Omental fat pad (tissue), 4 donors: ENCODE results near the gene AHNAK2. TPM values are rescaled to one million over a fixed set of nuclear protein-coding genes. Genes with fewer than 3 reads are reported as not detected.
"Not testable (repeated sequence)": the region's sequence is repeated elsewhere in the genome, so short reads cannot be mapped to it uniquely, and the experiment has no call there.

Source experiments
- ATAC-seq: fragments of 150-250 bp; one replicate; pipeline ENCODE4 v1.9.1; 2016; ENCODE audit warnings: mild to moderate bottlenecking, moderate library complexity; ENCODE audit not compliant: low FRiP score
- DNase-seq: peaks from one replicate; pipeline ENCODE4 v3.0.0-alpha.2; 2019; ENCODE audit warnings: low spot score
- total RNA-seq, 4 donors: library from RNA; depleted of rRNA; stranded (reverse); fragments of >200 nt; gene quantifications; one replicate each; pipeline ENCODE4 v1.1.0, GENCODE V29; 2016
- TF ChIP-seq, protein P1 (sequence below), 3 donors: fragments of 450-650 bp; IDR thresholded peaks; one replicate each; pipeline ENCODE4 v1.5.1; 2016 to 2017; ENCODE audit warnings: antibody characterized with exemption in 3 of 3, mild to moderate bottlenecking in 3 of 3, moderate library complexity in 2 of 3

AHNAK2 gene
- total RNA-seq, 4 donors from 2014 or later: 18.6 to 44.5 (median 34.2) TPM

DNA sequence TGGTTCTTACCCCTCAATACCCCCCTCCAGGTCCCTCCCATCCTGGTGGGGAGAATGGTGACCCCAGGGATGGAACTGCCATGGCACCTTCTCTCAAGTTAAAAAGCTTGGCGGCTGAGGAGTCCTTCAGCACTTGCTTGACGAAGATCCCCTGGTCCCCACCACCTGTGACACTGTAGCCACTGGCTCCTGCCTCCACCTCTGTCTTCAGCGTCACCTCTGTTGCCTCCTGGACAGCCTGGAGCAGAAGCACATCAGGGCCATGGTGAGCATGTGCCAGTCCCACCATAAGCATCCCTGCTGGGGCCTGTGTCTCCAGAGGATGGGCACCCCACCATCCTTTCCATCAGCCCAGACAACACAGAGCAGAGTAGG, 22.8 kb downstream of the AHNAK2 start:
- ATAC-seq (no peak), DNase-seq (no peak)

GRCh38 chr14:104954746-104955395, 23.3 kb downstream of the AHNAK2 start:
- ATAC-seq (no peak), DNase-seq (no peak)
- TF ChIP-seq, protein P1, sequence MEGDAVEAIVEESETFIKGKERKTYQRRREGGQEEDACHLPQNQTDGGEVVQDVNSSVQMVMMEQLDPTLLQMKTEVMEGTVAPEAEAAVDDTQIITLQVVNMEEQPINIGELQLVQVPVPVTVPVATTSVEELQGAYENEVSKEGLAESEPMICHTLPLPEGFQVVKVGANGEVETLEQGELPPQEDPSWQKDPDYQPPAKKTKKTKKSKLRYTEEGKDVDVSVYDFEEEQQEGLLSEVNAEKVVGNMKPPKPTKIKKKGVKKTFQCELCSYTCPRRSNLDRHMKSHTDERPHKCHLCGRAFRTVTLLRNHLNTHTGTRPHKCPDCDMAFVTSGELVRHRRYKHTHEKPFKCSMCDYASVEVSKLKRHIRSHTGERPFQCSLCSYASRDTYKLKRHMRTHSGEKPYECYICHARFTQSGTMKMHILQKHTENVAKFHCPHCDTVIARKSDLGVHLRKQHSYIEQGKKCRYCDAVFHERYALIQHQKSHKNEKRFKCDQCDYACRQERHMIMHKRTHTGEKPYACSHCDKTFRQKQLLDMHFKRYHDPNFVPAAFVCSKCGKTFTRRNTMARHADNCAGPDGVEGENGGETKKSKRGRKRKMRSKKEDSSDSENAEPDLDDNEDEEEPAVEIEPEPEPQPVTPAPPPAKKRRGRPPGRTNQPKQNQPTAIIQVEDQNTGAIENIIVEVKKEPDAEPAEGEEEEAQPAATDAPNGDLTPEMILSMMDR (IDR thresholded peaks at IDR 0.05): no peak

More for the DNA sequence above, 22.8 kb downstream of the AHNAK2 start:
- TF ChIP-seq, protein P1 (IDR thresholded peaks at IDR 0.05): no peak

DNA sequence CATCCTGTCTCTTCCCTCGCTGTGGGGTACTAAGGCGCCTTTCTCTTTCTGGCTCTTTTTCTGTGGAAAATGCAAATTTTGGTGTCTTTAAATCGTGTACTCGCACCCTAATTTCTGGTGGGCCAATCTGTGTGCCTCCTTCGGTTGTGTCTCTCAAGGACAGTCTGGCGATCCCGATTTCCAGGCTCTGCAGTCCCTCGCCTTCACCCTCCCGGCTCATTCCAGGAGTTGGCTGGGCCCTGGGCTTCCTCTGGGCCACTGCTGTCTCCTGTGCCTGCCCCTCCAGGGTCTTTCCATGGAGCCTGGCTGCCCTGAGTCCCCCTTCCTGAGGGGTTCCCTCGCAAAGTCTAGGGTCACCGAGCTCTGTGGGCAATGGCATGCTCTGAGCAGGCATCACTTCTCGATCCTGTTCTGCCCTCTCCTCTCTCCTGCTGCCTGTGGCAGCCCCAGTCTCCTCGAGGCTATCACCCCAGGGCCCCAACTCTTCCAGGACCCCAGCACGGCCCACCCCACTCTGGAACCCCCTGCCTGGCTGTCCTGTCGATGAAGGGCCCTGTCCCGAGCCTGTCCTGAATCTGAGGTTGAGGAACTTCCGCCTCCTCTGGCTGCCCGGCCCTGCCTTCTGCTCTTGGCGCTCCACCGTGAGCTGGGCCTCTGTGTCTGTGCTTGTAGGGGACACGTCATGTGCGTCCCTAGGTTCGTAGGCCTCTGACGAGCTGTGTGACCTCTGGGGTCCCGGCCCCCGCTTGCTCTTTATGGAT, 24.1 kb downstream of the AHNAK2 start:
- DNase-seq: no peak
- ATAC-seq: no peak
- TF ChIP-seq, protein P1 (IDR thresholded peaks at IDR 0.05): no peak

DNA sequence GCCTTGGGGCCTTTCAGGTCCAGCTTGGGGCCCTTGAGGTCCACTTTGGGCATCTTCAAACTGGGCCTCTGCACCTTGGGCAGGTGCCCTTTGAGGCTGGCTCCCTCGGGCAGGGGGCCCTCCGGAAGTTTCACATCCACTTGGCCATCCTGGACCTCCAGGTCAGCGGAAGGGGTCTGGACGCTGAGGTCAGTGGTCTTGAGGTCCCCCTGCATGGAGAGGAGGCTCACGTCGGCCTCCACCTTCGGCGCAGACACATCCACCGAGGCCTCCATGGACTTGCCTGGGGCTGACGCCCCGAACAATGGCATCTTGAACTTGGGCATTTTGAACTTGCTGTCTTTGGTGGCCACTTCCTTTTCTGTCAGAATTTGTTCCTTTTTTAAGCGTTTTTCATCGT, 25.1 kb downstream of the AHNAK2 start:
- TF ChIP-seq, protein P1 (IDR thresholded peaks at IDR 0.05): no peak
- no peak for ATAC-seq
- DNase-seq: no peak

DNA sequence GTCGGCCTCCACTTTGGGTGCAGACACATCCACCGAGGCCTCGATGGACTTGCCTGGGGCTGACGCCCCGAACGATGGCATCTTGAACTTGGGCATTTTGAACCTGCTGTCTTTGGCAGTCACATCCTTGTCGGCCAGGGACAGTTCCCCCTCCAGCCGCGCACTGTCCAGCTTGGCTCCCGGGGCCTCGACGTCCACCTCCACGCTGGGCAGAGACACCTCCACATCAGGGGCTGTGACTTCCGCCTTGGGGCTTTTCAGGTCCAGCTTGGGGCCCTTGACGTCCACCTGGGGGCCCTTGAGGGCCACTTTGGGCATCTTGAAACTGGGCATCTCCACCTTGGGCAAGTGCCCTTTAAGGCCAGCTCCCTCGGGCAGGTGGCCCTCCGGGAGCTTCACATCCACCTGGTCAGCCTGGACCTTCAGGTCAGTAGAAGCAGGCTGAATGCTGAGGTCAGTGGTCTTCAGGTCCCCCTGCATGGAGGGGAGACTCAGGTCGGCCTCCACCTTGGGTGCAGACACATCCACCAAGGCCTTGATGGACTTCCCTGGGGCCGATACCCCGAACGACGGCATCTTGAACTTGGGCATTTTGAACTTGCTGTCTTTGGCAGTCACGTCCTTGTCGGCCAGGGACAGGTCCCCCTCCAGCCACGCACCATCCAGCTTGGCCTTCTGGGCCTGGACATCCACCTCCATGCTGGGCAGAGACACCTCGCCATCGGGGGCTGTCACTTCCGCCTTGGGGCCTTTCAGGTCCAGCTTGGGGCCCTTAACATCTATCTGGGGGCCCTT, 26.1 kb downstream of the AHNAK2 start:
- DNase-seq, ATAC-seq: not testable (repeated sequence)

DNA sequence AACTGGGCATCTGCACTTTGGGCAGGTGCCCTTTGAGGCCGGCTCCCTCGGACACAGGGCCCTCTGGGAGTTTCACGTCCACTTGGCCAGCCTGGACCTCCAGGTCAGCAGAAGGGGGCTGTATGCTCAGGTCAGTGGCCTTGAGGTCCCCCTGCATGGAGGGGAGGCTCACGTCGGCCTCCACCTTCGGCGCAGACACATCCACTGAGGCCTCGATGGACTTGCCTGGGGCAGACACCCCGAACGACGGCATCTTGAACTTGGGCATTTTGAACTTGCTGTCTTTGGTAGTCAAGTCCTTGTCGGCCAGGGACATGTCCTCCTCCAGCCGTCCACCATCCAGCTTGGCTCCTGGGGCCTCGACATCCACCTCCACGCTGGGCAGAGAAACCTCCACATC, 27.5 kb downstream of the AHNAK2 start:
- not testable (repeated sequence) for DNase-seq

GRCh38 chr14:104950021-104950420, 28.2 kb downstream of the AHNAK2 start:
- DNase-seq (no peak), ATAC-seq (no peak)
- TF ChIP-seq, protein P1 (IDR thresholded peaks at IDR 0.05): no peak

More for the DNA sequence above, 27.5 kb downstream of the AHNAK2 start:
- not testable (repeated sequence) for ATAC-seq

GRCh38 chr14:104949406-104949955, 28.7 kb downstream of the AHNAK2 start:
- DNase-seq, ATAC-seq: not testable (repeated sequence)
